IMR-90 (cell line): ENCODE data around the gene CENPX. TPM values are rescaled to one million over a fixed set of nuclear protein-coding genes. Genes with fewer than 3 reads are reported as not detected.

Experiments used
- ATAC-seq: fragments of 200-7000 bp; cut with Tn5 transposase; 2 replicates; pipeline ENCODE4 v1.9.1; 2020; ENCODE audit warnings: low read depth, mild to moderate bottlenecking, moderate library complexity
- BruUV-seq: library from RNA; stranded (reverse); fragments of 400-500 nt; replicated peaks from 2 replicates; lab custom pipeline; 2021; lab: Mats Ljungman, UMichigan
- CTCF ChIA-PET: fragments of 300-600 bp; formaldehyde crosslinking; extraction: SDS; loops from one replicate; lab custom pipeline; 2021; ENCODE audit warnings: antibody characterized with exemption; lab: Yijun Ruan, JAX
- POLR2A ChIA-PET: fragments of 300-600 bp; sonication (Branson Sonifier 250); formaldehyde crosslinking; loops from one replicate; lab custom pipeline; 2022; ENCODE audit warnings: antibody characterized with exemption; ENCODE audit not compliant: unreplicated experiment; lab: Charles Lee
- DNase-seq: peaks from one replicate; pipeline ENCODE4 v3.0.0; 2013
- H2AFZ ChIP-seq: replicated peaks from 2 replicates; pipeline ENCODE3; 2013; ENCODE audit warnings: low read length, mild to moderate bottlenecking; ENCODE audit not compliant: poor library complexity
- H2AK5ac ChIP-seq: 2 replicates; pipeline ENCODE4 v1.6.1; 2013; ENCODE audit warnings: low read depth, low read length, inconsistent platforms
- H2AK9ac ChIP-seq: replicated peaks from 2 replicates; pipeline ENCODE3; 2013; ENCODE audit warnings: mild to moderate bottlenecking, low read depth, low read length, moderate library complexity; ENCODE audit not compliant: poor library complexity
- H2BK120ac ChIP-seq: 2 replicates; pipeline ENCODE4 v1.6.1; 2013; ENCODE audit warnings: low read depth, low read length, inconsistent platforms
- H2BK15ac ChIP-seq: 3 replicates; pipeline ENCODE4 v1.6.1; 2013; ENCODE audit warnings: low read depth, low read length, inconsistent platforms
- H2BK20ac ChIP-seq: 2 replicates; pipeline ENCODE4 v1.6.1; 2013; ENCODE audit warnings: low read depth, mild to moderate bottlenecking, inconsistent platforms, low read length, moderate library complexity
- H2BK5ac ChIP-seq: 2 replicates; pipeline ENCODE4 v1.6.1; 2013; ENCODE audit warnings: mild to moderate bottlenecking, low read depth, low read length, inconsistent platforms; ENCODE audit not compliant: poor library complexity, severe bottlenecking
- H3K14ac ChIP-seq: replicated peaks from 2 replicates; pipeline ENCODE4 v1.6.1; 2013; ENCODE audit warnings: low read depth, low read length, inconsistent platforms
- H3K18ac ChIP-seq: 2 replicates; pipeline ENCODE4 v1.6.1; 2013; ENCODE audit warnings: low read depth, low read length, control low read depth
- H3K23ac ChIP-seq: 2 replicates; pipeline ENCODE4 v1.6.1; 2013; ENCODE audit warnings: low read depth, low read length, inconsistent platforms
- H3K27ac ChIP-seq: 2 replicates; pipeline ENCODE4 v1.5.1; 2013; ENCODE audit warnings: mild to moderate bottlenecking, control low read depth, low read length; ENCODE audit not compliant: insufficient read depth
- H3K27me3 ChIP-seq: 2 replicates; pipeline ENCODE4 v1.6.1; 2013; ENCODE audit warnings: low read length; ENCODE audit not compliant: control insufficient read depth, insufficient read depth
- H3K36me3 ChIP-seq: 2 replicates; pipeline ENCODE4 v1.6.1; 2013; ENCODE audit warnings: low read length, mixed read lengths; ENCODE audit not compliant: control insufficient read depth, insufficient read depth
- H3K4ac ChIP-seq: 2 replicates; pipeline ENCODE4 v1.6.1; 2013; ENCODE audit warnings: low read depth, low read length, inconsistent platforms
- H3K4me1 ChIP-seq: 2 replicates; pipeline ENCODE4 v1.6.1; 2013; ENCODE audit warnings: low read length, mixed read lengths; ENCODE audit not compliant: control insufficient read depth, insufficient read depth
- H3K4me2 ChIP-seq: 2 replicates; pipeline ENCODE4 v1.6.1; 2013; ENCODE audit warnings: low read depth, mild to moderate bottlenecking, control low read depth, low read length, moderate library complexity
- H3K4me3 ChIP-seq: 2 replicates; pipeline ENCODE4 v1.5.1; 2013; ENCODE audit warnings: low read depth, mild to moderate bottlenecking, control low read depth, low read length, moderate library complexity; ENCODE audit not compliant: insufficient read depth
- H3K56ac ChIP-seq: 2 replicates; pipeline ENCODE4 v1.6.1; 2013; ENCODE audit warnings: low read length, inconsistent platforms; ENCODE audit not compliant: insufficient read depth; ENCODE audit errors: extremely low read depth
- H3K79me1 ChIP-seq, 2 experiments: 2 replicates each; pipeline ENCODE4 v1.6.1; 2013; ENCODE audit warnings: low read length in 2 of 2, inconsistent platforms in 1 of 2, low read depth in 1 of 2
- H3K9ac ChIP-seq: 2 replicates; pipeline ENCODE4 v1.6.1; 2013; ENCODE audit warnings: low read depth, low read length, control low read depth
- H3K9me1 ChIP-seq: 2 replicates; pipeline ENCODE4 v1.6.1; 2013; ENCODE audit warnings: low read length, inconsistent platforms; ENCODE audit not compliant: insufficient read depth
- H3K9me3 ChIP-seq: 2 replicates; pipeline ENCODE4 v1.6.1; 2013; ENCODE audit warnings: low read length; ENCODE audit not compliant: control insufficient read depth, insufficient read depth
- H4K20me1 ChIP-seq: 2 replicates; pipeline ENCODE4 v1.6.1; 2013; ENCODE audit warnings: low read length, inconsistent platforms; ENCODE audit not compliant: insufficient read depth
- H4K5ac ChIP-seq: 2 replicates; pipeline ENCODE4 v1.6.1; 2013; ENCODE audit warnings: mild to moderate bottlenecking, low read depth, low read length, control low read depth
- H4K8ac ChIP-seq, 2 experiments: 2 replicates each; pipeline ENCODE4 v1.6.1; 2013; ENCODE audit warnings: low read depth in 2 of 2, low read length in 2 of 2, control low read depth in 1 of 2, inconsistent platforms in 1 of 2
- H4K91ac ChIP-seq: 2 replicates; pipeline ENCODE4 v1.6.1; 2013; ENCODE audit warnings: low read depth, low read length, inconsistent platforms; ENCODE audit not compliant: insufficient read depth
- BHLHE40 ChIP-seq: fragments of 150-350 bp; IDR thresholded peaks from 2 replicates; pipeline ENCODE4 v1.6.1; 2016; ENCODE audit warnings: mild to moderate bottlenecking, low read depth, low read length
- CEBPB ChIP-seq: IDR thresholded peaks from 2 replicates; pipeline ENCODE4 v1.6.1; 2012; ENCODE audit warnings: low read depth, low read length, improper control_type of control experiment
- MAFK ChIP-seq: IDR thresholded peaks from 2 replicates; pipeline ENCODE4 v1.6.1; 2012; ENCODE audit warnings: low read depth, low read length, improper control_type of control experiment
- MAZ ChIP-seq: IDR thresholded peaks from 2 replicates; pipeline ENCODE4 v1.6.1; 2012; ENCODE audit warnings: low read depth, mild to moderate bottlenecking, low read length, improper control_type of control experiment, moderate library complexity, borderline replicate concordance
- MXI1 ChIP-seq: IDR thresholded peaks from 2 replicates; pipeline ENCODE4 v1.6.1; 2012; ENCODE audit warnings: low read depth, mild to moderate bottlenecking, low read length, moderate library complexity, borderline replicate concordance
- NFE2L2 ChIP-seq: fragments of 150-350 bp; IDR thresholded peaks from 2 replicates; pipeline ENCODE4 v1.6.1; 2016; ENCODE audit warnings: low read depth, mild to moderate bottlenecking, low read length
- RAD21 ChIP-seq: IDR thresholded peaks from 2 replicates; pipeline ENCODE4 v1.6.1; 2012; ENCODE audit warnings: low read length, improper control_type of control experiment
- RCOR1 ChIP-seq: IDR thresholded peaks from 2 replicates; pipeline ENCODE4 v1.6.1; 2012; ENCODE audit warnings: mild to moderate bottlenecking, low read length, improper control_type of control experiment; ENCODE audit not compliant: insufficient replicate concordance
- RFX5 ChIP-seq: IDR thresholded peaks from 2 replicates; pipeline ENCODE4 v1.8.0; 2012; ENCODE audit warnings: low read depth, mild to moderate bottlenecking, low read length, moderate library complexity
- SMC3 ChIP-seq: fragments of 150-350 bp; IDR thresholded peaks from 2 replicates; pipeline ENCODE4 v1.6.1; 2016; ENCODE audit warnings: low read depth, mild to moderate bottlenecking, antibody characterized with exemption, low read length, moderate library complexity
- WGBS, 2 experiments: methylation state at CpG; one replicate each; pipeline versions ENCODE4 v1.1.5 to v1.1.7; 2013; ENCODE audit warnings: missing lambda C conversion rate in 2 of 2; ENCODE audit not compliant: insufficient read length in 1 of 2; ENCODE audit errors: extremely low coverage in 2 of 2; 5-methylcytosine and 5-hydroxymethylcytosine counted together
- dilution Hi-C: fragments of 300-500 bp; cut with HindIII; formaldehyde crosslinking; loops from one replicate; pipeline ENCODE4 v1.14.3; 2018; ENCODE audit warnings: low sequenced_read_pairs; ENCODE audit not compliant: unreplicated experiment
- in situ Hi-C: fragments of 300-500 bp; cut with MboI; formaldehyde crosslinking; loops from 3 replicates; pipeline ENCODE4 v1.14.3; 2019; ENCODE audit warnings: low sequenced_read_pairs, inconsistent platforms, mixed read lengths
- intact Hi-C: fragments of 100-400 bp; cut with micrococcal nuclease; formaldehyde crosslinking; loops from 2 replicates; pipeline ENCODE4 v1.10.0; 2022
- polyA plus RNA-seq, 3 experiments: library from polyadenylated mRNA; depleted of rRNA; stranded (reverse); fragments of >200 nt; gene quantifications; 2 replicates each; pipeline ENCODE4 v1.2.3, GENCODE V29; 2012; ENCODE audit warnings: low replicate concordance in 1 of 3
- total RNA-seq: library from RNA; depleted of rRNA; stranded (reverse); fragments of >200 nt; gene quantifications from 2 replicates; pipeline ENCODE4 v1.2.3, GENCODE V29; 2012
- TF ChIP-seq, protein P1 (sequence below): conservative IDR thresholded peaks from 2 replicates; pipeline ENCODE4 v1.5.1; 2012; ENCODE audit warnings: mild to moderate bottlenecking, low read depth, low read length, improper control_type of control experiment
- TF ChIP-seq, protein P2 (sequence below): fragments of 150-350 bp; IDR thresholded peaks from 2 replicates; pipeline ENCODE4 v1.6.1; 2016; ENCODE audit warnings: low read depth, mild to moderate bottlenecking, low read length, moderate library complexity, borderline replicate concordance

Gene CENPX
- total and polyA plus RNA-seq, 2 of the 4 experiments (the other 2 are of a cell fraction), result 44.8 to 86.8 TPM

DNA sequence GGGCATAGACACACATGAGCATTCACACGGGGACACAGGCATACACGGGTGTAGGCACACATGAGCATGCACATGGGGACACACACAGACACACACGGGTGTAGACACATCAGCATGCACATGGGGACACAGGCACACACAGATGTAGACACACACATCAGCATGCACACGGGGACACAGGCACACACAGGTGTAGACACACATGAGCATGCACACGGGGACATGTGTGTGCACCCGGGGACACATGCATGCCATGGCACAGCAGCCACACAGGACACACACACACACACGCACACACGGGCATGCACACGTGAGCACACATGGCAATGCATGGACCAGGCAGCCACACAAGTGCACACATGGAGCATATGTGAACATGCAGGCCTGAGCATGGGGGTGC, 20.0 kb upstream of the CENPX start:
- no peaks in the 10 kb centered on the region for H3K27me3 ChIP-seq
- no peaks in the 10 kb centered on the region for H3K79me1 ChIP-seq
- H2BK5ac ChIP-seq, result no peak overlapping the region
- H3K4me3 ChIP-seq, result no peak overlapping the region
- no peak overlapping the region for H2BK15ac ChIP-seq
- H2AK5ac ChIP-seq, result no peak overlapping the region
- no peak overlapping the region for H3K23ac ChIP-seq
- POLR2A ChIA-PET, result no interaction called here
- peak overlapping the region; percentile 42 for H2AK9ac ChIP-seq
- no peak overlapping the region for H4K91ac ChIP-seq
- intact Hi-C loops, result no loop called here
- BruUV-seq, result no TSS peak
- no peak overlapping the region for H3K56ac ChIP-seq
- WGBS, 2 experiments, result 78% methylated on average over 9 of the region's 9 CpGs; no CpG with 5 or more reads in 1 of the 2 experiments
- H2BK120ac ChIP-seq, result no peak overlapping the region
- in situ Hi-C loops, result no loop called here
- no peak overlapping the region for H3K14ac ChIP-seq
- CTCF ChIA-PET, result no interaction called here
- H3K36me3 ChIP-seq, result peaks cover 9% of the 10 kb centered on the region
- no peaks in the 10 kb centered on the region for H3K4me1 ChIP-seq
- H2BK20ac ChIP-seq, result no peak overlapping the region
- H4K5ac ChIP-seq, result no peak overlapping the region
- ATAC-seq (no peak), DNase-seq (no peak)
- peaks cover 9% of the 10 kb centered on the region for H3K9me1 ChIP-seq
- no peaks in the 10 kb centered on the region for H3K9me3 ChIP-seq
- H3K9ac ChIP-seq, result no peak overlapping the region
- no peak overlapping the region for H3K4ac ChIP-seq
- H2AFZ ChIP-seq, result peak overlapping the region; percentile 67
- dilution Hi-C loops, result no loop called here
- no peak overlapping the region for H3K27ac ChIP-seq
- H4K20me1 ChIP-seq, result peaks cover 3% of the 10 kb centered on the region
- H3K4me2 ChIP-seq, result no peak overlapping the region
- TF ChIP-seq, protein P1, sequence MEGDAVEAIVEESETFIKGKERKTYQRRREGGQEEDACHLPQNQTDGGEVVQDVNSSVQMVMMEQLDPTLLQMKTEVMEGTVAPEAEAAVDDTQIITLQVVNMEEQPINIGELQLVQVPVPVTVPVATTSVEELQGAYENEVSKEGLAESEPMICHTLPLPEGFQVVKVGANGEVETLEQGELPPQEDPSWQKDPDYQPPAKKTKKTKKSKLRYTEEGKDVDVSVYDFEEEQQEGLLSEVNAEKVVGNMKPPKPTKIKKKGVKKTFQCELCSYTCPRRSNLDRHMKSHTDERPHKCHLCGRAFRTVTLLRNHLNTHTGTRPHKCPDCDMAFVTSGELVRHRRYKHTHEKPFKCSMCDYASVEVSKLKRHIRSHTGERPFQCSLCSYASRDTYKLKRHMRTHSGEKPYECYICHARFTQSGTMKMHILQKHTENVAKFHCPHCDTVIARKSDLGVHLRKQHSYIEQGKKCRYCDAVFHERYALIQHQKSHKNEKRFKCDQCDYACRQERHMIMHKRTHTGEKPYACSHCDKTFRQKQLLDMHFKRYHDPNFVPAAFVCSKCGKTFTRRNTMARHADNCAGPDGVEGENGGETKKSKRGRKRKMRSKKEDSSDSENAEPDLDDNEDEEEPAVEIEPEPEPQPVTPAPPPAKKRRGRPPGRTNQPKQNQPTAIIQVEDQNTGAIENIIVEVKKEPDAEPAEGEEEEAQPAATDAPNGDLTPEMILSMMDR, result no peak
- TF ChIP-seq MAFK (no peak), SMC3 (no peak), BHLHE40 (no peak), MXI1 (no peak), NFE2L2 (no peak), RFX5 (no peak), RAD21 (no peak), CEBPB (no peak), RCOR1 (no peak), MAZ (no peak)
- TF ChIP-seq, protein P2, sequence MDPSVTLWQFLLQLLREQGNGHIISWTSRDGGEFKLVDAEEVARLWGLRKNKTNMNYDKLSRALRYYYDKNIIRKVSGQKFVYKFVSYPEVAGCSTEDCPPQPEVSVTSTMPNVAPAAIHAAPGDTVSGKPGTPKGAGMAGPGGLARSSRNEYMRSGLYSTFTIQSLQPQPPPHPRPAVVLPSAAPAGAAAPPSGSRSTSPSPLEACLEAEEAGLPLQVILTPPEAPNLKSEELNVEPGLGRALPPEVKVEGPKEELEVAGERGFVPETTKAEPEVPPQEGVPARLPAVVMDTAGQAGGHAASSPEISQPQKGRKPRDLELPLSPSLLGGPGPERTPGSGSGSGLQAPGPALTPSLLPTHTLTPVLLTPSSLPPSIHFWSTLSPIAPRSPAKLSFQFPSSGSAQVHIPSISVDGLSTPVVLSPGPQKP, result no peak
- no peak overlapping the region for H3K18ac ChIP-seq
- H4K8ac ChIP-seq, result no peak overlapping the region
